Left hindlimb (tissue), 1 donor: ENCODE measurements around the gene PPFIA4.

Experiments used
- DNase-seq: peaks from one replicate; pipeline ENCODE4 v3.0.0-alpha.2; 2018

Gene PPFIA4

DNA sequence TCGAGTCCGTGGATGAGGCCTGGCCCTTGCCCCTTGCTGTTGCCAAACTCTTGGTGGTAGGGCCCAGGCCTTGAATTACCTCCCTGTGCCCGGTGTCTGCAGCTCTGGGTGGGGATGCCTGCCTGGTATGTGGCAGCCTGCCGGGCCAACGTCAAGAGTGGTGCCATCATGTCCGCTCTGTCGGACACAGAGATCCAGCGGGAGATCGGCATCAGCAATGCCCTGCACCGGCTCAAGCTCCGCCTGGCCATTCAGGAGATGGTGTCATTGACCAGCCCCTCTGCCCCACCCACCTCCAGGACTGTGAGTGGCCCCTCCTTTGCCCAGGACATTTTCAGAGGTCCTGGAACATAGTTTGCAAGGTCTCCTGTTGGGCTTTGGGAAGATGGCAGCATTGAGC, 33.8 kb downstream of the PPFIA4 start:
- no peak for DNase-seq

DNA sequence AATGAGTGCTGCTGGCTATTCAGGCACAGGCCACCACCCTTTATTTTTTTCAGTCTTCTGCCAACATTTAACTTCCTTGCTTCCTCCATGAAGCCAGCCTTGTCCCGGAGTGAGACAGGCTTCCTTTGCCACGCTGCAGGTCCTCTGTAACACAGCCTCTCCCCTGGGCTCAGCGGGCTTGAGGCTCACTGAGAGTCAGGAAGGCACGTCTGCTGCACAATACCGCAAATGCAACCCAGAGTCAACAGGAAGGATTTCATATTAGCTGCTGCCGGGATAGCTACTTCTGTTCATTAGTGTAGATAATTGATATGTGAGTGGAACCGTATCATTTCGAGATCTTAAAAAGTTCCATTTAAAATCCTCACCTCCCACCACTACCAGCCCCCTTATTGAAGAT, 37.0 kb downstream of the PPFIA4 start:
- DNase-seq: no peak

DNA sequence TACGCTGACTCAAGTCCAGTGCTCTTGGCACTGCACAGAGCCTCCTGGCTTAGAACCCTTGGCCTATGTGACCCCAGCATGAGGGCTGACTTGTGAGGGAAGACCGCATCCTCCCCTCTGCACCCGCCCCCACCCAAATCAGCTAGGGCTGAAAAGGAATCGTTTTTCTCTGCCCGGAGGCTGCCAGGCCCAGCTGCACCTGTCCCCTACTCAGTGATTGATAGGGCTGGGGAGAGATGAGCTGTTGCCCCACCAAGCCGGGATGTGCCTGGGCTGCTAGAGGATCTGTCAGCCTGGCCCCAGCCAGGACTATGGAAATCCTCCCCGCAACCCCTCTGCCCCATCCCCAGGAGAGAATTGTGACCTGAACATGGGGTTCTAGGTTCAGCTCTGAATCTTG, 38.9 kb downstream of the PPFIA4 start:
- DNase-seq: no peak

DNA sequence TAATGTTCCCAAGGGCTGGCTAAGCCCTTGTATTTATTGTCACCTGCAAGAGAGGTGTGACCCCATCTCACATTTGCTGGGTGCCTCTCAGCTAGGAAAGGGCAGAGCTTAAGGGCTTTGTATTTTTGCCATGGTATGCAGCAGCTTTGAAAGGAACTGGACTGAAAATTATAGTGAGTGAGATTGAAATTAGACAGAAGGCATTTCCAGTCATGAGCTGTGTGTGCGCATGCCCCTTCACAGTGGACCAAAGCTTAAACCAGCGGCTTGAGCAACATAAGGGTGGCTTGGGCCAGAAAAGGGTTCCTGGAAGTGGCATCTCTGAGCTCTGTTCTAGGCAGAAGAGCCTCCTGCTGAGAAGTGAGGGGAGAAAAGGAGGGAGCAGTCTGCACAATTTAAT, 39.7 kb downstream of the PPFIA4 start:
- no peak for DNase-seq

DNA sequence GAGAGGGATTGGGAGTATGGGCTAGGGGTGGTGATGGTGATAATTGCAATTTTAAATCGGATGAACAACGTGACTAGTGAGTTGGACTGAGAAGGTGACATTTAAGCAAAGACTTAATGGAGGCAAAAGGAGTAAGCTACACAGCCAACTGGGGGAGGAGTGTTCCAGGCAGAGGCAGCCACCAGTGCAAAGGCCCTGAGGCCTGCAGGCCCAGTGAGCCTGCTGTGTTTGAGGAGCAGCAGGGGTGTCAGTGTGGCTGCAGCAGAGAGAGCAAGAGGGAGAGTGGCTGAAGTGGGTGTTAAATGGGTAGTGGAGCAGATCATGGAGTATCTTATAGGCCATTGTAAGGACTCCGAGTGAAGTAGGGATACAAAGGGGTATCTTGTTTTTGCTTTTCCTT, 40.7 kb downstream of the PPFIA4 start:
- no peak for DNase-seq

DNA sequence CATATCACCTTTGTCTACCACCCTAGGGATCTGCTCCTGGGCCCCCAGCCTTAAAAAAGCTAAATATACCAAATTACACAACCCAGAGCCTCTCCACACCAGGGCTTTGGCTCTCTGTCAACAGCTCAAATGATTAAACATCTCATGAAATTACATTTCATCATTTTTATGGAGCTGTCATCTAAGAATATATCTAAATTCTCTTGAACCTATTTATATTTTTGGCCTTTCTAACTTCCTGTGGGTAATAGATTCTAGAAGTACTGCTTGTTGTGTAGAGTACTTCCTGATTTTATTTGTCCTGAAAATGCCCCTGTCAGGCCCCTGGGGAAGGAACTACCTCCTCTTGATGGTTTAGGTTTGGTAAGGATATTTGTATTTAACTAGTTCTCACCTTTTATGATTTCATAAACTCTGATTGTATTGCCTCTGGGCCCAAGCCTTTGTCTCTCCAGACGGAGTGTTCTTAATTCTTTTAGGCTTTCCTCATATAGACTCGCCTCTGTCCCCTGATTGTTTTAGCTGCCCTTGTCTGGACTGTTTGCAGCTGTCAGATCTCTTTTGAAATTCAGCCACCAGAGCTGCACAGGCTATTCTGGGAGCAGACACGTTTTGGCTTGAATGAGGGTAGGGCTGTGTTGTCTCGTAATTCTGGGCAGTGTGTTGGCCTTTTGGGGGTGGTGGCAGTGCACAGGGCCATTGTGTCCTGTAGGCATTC, 42.9 kb downstream of the PPFIA4 start:
- peak; percentile 67 for DNase-seq

DNA sequence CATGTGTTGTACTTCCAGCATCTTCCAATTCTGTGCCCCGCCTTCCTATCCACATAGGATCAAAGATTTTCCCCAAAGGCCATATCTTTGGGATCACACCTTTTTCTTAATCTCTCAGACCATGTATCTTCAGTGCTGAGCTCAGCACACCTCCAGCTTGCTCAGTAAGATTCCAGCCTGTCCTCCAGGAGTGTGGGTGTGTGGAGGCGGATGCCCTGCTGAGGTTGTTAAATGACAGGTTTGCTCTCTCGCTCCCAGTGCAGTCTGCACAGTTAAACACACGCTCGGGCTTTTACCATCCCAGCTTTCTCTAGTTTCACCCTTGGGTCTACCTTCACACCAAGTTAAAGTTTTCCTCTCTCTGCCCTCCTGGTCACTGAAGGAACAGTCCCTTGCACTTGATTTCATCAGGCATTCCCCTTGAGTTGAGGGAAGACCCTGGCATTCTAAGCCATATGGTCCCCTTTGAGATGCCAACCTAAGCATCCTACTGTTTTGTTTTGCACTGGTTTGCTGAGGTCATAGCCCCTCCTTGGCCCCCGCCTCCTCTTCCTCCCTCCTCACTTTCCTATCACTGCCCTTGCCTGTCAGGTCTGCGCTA, 45.8 kb downstream of the PPFIA4 start:
- no peak for DNase-seq

DNA sequence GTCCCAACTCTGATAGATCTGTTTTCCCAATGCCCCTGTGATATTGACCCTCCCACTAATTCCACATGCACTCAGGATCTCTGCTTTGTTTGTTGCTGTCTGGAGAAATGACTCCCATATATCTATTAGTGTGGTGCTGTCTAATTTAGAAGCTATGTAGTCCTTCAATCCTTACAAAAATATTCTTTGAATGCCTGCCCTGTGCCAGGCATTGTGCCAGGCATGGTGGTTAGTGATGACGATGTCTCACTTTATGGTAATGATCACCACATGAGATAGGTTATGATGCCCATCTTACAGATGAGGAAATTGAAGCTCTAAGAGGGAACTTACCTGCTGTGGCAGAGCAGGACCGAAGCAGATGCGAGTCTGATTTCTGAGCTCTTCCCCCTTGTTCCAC, 46.6 kb downstream of the PPFIA4 start:
- no peak for DNase-seq

DNA sequence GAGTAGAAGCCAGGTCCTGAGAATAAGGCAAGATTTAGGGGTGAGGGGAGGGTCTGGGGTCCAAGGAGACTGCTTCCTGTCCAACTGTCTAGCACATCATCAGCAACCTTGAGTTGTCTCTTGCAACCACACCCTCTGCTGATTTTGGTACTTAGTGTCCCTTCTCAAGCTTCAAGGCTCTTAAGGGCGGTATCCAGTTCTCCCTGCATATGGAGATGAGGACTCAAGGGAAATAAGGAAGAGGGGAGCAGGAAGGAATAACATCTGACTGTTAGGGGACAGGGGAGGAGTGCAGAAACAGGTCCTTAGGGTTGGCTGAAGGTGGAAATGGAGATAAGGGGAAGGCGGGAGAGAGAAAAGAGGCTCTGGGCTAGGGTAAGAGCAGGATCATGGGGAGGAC, 47.2 kb downstream of the PPFIA4 start:
- no peak for DNase-seq

DNA sequence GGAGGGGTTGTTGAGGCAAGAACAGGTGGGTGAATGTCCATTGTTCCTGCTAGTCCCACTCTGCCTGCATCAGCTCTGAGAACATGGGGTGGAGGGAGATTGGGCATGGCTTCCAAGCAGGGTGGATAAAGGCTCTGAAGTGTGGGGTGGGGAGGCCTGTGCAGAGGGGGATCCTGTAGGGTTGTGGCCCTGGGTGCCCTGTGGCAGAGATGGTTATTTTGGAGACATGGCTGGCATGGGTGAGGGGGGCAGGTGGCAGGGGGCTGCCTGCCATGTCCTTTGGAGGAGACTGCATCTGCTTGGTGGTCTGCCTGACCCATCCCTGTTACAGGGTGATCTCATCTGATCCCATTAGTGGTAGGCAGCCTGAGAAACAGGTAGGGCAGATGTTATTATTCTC, 48.3 kb downstream of the PPFIA4 start:
- DNase-seq: no peak

DNA sequence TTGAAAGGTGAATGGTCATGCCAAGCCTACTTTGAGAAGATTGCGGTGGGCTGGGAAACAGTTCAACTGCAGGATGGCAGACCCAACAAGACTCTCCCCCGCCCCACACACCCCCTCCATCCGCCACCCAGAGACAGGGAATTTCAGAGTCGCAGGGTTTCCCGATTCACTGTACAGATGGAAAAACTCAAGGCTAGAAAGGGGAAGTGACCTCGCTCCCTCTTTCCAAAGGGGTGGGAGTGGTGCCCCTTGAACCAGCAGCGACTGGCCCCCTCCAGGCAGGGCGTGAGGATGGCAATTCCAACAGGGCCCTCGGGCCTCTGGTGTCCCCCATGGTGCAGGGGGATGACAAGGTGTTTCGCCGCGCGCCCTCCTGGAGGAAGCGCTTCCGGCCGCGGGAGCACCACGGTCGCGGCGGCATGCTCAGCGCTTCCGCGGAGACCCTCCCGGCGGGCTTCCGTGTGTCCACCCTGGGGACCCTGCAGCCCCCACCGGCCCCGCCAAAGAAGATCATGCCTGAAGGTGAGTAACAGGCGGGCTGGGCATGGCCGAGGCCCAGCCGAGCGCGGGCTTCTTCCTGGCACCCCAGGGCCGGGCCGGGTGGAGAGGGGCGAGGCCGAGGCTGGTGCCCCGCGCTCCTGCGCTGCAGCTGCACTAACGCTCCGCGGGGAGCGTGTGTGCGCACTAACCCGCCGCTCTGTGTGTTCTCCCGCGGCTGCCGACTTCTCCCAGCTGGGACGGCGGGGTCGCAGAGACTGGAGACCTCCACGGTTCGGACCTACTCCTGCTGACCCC, 49.1 kb downstream of the PPFIA4 start:
- DNase-seq: no peak

DNA sequence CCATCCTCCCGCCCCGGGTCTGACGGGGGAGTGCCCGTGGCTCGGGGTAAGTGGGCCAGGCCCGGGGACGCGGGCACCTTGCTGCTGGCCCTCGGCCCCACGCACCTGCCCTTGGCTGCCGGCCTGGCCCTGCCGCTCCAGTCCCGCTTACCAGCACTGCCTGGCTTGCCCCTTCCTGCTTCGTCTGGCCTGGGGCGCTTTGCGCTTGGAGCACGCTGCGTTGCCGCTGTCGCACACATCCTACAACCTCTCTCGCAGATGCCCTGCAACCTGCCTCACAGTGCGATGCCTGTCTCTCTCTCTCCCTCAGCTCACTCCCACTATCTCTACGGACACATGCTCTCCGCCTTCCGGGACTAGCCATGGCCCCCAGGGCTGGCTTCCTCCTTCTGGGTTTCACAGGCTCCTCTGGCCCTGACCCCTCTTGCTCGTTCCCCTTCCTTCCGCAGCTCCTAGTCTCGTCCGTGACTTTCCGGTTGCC, 49.8 kb downstream of the PPFIA4 start:
- no peak for DNase-seq

DNA sequence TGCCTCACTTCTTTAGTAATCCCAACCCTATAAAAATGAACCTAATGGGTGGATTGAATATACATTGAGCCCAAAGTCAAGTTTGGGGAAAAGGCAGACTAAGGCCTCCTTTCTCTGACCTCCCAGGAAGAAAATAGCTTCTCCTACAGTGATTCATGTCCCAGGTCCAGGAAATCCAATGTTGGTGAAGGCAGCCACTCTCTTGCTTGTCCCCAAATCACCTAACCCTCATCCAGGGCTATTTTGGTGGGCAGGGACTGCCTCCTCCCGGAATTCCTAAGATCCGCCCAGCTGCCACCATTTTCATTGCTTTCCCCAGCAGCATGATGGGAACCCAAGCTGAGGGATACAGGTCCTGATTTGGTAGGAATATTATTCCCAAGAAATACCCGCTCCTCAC, 51.1 kb downstream of the PPFIA4 start:
- no peak for DNase-seq

DNA sequence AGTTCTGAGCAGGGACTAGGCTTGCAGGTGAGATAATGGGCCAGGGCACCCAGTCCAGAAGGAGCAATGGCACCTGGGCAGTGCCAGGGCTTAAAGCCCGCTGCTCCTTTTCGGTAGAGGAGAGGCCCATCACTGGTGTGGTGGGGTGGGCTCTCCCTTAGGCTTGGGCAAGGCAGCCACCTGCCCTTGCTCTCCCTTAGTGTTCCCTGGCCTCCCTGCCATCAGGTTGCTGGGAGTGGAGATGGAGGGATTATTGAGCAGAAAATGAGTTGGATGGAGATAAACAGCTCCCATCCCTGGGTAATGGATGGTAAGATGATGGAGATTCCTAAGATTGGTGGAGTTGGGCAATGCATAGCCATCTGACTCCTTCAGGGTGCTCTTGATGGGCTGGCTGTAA, 51.7 kb downstream of the PPFIA4 start:
- DNase-seq: no peak

DNA sequence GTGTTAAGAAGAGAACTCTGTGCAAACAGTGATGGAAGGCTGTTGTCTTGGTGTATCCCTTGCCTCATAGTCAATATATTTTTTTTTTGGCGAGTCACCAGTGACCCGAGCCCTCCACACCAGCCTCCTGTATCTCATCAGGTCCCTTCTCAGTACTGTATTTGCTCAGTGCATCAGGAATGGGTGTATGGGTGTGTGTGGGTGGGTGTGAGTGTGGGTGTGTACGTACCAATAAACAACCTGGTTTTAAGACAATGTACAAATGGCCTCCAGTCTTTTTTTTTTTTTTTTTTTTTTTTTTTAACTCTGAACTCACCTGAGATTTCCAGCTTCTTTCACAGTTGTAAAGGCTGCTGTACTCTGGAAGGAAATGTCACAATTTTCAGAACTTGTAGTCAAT, 52.2 kb downstream of the PPFIA4 start:
- DNase-seq: no peak

DNA sequence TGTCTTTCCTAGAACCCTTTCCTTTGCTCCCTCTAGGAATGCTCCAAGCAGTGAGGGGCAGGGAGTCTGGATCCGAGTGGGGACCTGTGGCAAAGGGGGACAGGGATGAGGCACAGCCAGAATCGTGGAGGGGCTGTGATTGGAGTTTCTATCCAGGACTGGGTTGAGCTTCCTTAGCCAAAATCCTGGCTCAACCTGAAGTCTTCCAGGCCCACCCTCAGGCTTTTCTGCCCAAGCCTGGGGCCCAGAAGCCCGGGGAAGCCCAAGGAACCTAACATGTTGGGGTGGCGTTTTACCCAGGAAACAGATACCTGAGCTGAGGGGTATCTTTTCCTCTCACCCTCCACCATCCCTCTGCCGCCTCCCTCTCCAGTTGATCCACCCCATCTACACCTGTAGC, 54.2 kb downstream of the PPFIA4 start:
- DNase-seq: no peak

DNA sequence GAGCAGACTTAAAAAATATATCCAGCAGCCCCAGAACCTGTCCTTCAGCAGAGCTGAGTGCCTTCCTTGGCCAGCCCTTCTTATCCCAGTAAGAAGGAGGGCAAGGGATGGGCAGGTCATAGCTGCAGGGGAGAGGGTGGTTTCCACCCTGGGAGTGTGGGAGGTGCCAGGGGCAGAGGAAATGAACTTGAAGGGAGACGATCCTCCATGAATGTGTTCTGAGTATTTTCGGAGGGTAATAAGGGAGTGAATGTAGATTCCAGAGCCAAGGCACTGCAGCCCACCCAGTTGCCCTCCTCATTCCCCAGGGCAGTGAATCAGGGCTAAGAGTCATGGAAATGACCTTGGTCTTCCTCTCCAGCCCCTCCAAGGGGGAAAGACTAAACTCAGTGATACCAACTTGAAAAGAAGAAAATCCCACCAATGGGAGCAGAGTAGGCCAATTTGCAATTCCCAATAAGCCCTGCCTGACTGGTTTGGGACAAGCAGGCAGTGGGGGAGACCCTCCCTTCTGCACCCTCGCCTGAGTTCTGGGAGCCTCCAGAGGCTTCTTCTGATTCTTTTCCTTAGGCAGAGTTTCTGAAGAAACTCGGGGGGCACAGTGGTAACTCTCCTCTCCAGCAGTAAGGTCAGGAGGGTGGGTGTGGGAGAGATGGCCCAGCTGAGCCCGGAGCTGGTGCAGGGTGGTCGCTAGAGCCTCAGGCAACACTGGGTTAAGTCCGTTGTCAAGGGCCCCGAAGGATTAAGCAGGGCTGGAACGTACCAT, 55.4 kb downstream of the PPFIA4 start:
- DNase-seq: no peak

DNA sequence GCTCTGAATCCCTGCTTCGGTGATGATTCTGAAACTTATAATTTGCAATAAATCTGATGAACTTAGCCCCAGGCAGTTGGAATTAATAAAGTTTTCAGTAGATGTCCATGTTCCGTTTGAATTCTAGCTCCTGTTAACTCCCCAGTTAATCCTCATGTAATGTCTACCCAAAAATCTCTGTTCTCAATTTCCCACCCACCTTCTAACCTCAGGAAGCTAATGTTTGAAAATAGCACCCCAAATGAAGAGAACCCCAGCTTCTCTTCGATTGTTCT, 55.9 kb downstream of the PPFIA4 start:
- no peak for DNase-seq

DNA sequence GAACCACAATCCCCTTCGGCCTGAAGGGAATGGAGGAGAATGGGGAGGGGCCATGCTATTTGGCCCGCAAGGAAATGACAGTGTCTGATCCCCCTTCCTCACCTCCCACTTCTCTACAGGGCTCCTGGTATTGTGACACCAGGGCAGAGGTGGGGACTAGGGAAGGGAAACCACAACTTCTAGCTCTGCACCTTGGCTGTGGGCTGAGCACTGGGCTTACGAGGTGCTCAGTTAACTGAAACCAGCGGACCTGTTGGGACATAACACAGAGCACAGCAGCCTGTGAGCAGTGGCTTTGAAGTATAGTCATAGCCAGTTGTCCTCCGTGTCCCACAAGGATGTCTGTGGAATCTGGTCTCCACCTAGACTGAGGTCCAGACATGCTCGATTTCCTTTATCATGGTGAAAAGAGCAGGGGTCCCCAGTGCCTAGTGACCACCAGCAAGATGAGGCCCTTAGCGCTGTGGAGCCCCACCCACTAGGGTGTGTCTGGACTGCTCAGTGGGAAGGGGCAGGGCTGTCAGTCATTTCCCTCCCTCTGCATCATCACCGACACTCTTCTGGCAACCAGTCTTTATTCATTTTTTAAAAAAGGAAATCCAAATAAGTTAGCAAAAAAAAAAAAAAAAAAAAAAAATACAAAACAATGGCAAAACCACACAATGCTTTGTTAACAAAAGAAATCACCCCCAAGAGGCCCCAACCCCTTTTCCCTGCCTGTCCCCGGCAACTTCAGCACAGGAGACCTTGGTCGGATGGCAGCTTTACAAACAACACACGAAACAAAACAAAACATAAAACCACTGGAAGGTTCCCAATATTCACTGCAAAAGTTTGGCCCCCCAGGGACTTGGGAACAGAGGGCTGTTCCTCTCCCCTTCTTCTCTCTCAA, 56.5 kb downstream of the PPFIA4 start:
- DNase-seq: no peak

DNA sequence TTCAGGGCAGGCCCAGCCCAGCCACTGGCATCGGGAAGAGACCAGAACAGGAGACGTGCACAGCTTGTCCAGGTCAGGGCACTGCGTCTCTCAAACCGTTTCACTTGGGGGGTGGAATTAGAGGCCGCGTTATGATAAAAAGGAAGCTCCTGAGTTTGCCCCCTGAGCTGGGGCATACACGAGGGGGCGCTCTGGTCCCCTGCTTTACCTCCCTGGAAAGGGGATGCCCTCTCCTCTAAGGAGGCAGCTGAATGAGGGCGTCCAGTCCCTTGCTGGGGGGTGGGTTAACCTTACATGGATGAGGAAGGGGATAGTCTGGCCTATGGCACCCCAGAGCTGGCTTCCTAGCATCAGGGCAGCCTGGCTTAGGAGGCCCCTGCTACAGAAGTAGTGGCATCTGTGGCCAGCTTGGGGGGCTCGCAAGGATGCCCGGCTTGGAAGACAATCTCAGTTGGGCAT, 57.2 kb downstream of the PPFIA4 start:
- DNase-seq: no peak

DNA sequence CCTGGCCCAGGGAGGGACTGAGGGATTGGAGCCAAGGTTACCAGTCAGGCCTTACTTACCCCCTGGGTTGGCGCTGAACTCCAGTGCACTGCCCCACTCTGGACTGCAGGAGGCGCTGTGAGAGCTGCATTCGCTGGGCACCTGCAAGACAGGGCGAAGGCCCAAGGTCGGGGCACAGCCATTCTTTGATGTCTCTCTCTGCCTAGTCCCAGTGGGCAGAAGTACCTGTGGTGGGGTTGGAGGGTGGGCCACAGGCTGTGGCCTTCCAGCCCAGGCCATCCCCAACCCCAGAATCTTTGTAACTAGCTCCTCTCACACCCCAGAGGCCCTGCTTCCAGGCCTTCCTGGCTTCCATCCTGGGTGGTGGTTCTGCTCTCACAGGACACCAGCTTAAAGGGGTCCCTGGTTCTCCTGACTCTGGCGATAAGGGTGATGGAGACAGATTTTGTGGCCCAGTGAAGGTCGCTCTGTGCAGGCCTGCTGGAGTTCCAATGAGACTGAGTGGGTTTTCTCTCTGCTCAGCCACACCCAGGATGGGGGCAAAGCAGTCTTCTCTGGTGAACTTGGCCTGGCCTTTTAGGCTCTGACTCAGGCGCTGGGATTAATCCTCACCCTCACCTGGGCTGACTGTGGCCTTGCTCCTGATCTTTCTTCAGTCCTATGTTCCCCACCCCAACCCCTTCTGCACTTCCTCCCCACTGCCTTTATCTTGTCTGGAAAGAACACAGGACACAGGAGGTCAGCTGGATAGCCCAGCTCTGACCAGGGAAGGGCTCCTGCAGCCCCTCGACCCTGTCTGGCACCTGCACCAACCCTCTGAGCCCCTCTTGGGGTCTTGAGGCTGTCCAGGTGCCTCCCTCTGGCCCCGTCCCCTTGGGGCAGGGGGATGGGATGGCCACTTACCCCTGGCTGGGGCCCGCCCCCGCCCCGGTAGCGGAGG, 58.6 kb downstream of the PPFIA4 start:
- no peak for DNase-seq
